GM23248 (cell line): Measurements from ENCODE around the gene MTPN.

ENCODE experiments used
- EZH2 ChIP-seq: fragments of 200-600 bp; sonication (generic); IDR thresholded peaks from 2 replicates; pipeline ENCODE4 v1.6.1; 2018; ENCODE audit warnings: antibody characterized with exemption, mild to moderate bottlenecking; ENCODE audit not compliant: insufficient read depth, poor library complexity, severe bottlenecking
- EZH2phosphoT487 ChIP-seq: fragments of 200-600 bp; sonication (generic); IDR thresholded peaks from 2 replicates; pipeline ENCODE4 v1.6.1; 2018; ENCODE audit warnings: antibody characterized with exemption, moderate library complexity, mild to moderate bottlenecking, low read depth; ENCODE audit not compliant: insufficient read depth

GRCh38 chr7:135901585-135902540, 75.3 kb downstream of the MTPN start:
- TF ChIP-seq EZH2 (no peak), EZH2phosphoT487 (no peak)
